ENCODE results near the gene SIRPA.

- TF ChIP-seq CTCF (IDR thresholded peaks at IDR 0.05) = no peak
- peak in 1 of 2 donors; percentile 59 for TF ChIP-seq POLR2A (IDR thresholded peaks at IDR 0.05)
Measured at GRCh38 chr20:1894951-1895673, at the start of gene SIRPA.
